Daoy (cell line): ENCODE data around the gene HECW1. TPM values are rescaled to one million over a fixed set of nuclear protein-coding genes. Genes with fewer than 3 reads are reported as not detected.
"Not testable (repeated sequence)": the region's sequence is repeated elsewhere in the genome, so short reads cannot be mapped to it uniquely, and the experiment has no call there.

Experiments
- DNase-seq: peaks from one replicate; pipeline ENCODE4 v3.0.0-alpha.2; 2015; ENCODE audit warnings: low read depth
- total RNA-seq: library from RNA; depleted of rRNA; stranded (reverse); fragments of >200 nt; shearing (Covaris generic); gene quantifications from 2 replicates; pipeline ENCODE4 v1.2.3, GENCODE V29; 2014

The HECW1 gene
- total RNA-seq, 1 experiment from 2014 or later, result 16.3 TPM

DNA sequence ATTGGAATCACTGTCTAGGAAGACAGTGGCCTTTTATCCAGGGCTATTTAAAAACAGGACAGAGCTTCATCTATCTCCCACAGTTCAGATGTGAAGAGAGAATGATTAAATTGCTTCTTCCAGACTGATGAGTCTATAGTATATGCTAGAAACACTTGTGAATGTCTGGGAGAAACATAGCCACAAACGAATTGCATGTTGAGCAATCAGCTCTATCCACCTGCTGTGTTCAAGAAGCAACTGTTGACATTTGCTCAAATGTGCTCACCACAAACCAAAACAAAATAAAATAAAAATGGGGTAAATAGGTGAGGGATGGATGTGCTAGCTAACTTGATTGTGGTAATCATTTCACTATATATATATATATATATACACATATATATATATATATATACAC, 195.1 kb downstream of the HECW1 start:
- no peak for DNase-seq

GRCh38 chr7:43308913-43309705, 196.7 kb downstream of the HECW1 start:
- no peak for DNase-seq

DNA sequence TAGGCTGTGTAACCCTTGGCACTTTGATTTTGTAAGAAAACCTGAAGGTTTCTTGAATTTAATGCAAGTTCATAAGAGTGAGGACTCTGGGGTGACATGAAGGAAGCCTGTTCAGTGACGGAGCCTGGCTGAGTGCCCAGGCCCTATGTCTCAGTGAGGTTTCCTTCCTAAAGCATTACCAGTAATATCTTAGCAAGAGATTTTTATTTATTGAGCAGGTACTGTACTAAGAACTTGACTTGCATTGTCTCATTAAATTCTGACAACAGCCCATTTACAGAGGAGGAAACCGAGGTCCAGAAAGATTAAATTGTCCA, 197.2 kb downstream of the HECW1 start:
- DNase-seq, result no peak

GRCh38 chr7:43311052-43311451, 198.6 kb downstream of the HECW1 start:
- no peak for DNase-seq

DNA sequence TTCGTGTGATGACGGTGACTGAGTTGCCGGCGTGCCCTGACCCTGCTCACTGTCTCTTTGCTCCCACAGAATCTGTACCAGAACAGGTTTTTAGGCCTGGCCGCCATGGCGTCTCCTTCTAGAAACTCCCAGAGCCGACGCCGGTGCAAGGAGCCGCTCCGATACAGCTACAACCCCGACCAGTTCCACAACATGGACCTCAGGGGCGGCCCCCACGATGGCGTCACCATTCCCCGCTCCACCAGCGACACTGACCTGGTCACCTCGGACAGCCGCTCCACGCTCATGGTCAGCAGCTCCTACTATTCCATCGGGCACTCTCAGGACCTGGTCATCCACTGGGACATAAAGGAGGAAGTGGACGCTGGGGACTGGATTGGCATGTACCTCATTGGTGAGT, 199.2 kb downstream of the HECW1 start:
- DNase-seq, result no peak

- no peak for DNase-seq
These were observed 201.4 kb downstream of the HECW1 start for GRCh38 chr7:43313628-43314378.

DNA sequence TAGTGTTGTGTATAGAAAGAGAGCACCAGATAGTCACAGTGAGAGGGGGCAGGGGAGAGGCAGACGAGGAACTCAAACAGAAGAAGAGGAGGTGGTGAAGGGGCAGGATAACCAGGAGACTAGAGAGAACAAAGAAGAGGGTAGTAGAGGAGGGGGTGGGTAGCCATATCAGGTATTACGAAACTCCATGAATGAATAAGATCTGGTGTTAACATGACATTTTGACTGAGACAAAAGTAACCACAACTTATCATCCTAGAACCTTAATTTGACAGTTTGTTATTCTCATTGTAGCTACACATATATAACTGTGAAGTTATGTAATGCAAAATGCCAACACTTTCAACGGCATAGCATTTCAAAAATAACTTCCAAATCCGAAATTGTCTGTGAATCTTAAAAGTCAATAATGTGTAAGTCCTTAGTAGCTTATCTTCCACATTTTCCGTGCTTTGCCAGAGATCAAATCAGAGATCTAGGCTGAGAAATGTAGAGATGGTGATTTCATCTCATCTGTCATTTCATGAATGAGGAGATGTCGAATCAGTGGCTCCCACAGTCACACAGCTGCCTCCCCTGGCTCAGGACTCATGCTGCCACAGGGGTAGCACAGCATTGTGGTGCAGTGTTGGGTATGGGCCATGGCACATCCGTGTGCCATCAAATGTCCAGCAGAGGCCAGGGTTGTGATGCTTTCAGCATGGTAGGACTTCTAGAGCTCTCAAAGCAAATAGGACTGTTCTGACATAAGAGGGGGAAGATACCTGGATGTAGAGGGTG, 202.1 kb downstream of the HECW1 start:
- no peak for DNase-seq

DNA sequence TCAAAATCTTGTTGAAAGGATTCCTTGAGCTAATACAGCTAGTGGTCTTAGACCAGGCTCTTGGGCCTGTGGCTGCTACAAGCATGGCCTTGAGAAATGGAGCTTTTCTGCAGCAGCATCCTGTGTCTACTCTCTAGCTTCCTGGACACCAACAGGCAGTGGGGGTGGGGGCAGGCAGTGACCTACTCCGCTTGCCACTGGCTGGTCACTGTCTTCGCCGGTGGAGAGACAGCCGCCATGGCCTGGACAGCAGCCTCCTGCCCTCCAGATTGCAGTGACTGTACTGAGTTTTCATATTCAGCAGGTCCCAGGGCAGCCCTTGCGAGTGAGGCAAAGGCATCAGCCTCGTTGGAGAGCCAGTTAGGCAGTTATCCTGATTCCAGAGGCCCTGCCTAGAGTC, 204.6 kb downstream of the HECW1 start:
- DNase-seq, result no peak

DNA sequence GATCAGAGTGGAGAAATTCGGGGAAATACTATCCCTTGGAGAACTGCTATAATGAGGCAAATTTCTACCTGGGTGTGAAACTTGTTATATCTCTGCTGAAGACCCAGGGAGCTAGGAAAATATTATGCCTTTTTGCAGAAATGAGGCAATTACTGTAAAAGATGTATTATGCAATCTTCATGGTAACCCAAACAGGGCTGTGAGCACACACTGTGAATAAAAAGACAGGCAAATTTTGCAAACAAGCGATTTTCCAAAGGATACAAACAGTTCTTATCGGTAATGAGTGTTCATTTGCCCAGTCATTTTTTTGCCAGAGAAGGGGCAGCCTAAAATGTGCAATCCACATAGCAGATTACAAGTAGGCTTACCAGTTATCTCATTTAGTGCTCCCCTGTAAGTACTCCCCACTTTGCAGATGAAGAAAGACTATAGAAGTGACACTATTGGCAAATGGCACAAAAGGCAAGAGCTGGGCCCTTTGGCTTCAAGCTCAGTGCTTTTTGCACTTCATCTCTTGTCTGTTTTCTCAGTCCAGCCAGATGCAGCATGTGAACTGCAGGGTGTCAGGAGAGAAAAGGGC, 205.8 kb downstream of the HECW1 start:
- no peak for DNase-seq

GRCh38 chr7:43325595-43325994, 213.1 kb downstream of the HECW1 start:
- DNase-seq, result no peak

- no peak for DNase-seq
These were observed 215.9 kb downstream of the HECW1 start for GRCh38 chr7:43328336-43328735.

- no peak for DNase-seq
These were observed 216.4 kb downstream of the HECW1 start for GRCh38 chr7:43328785-43329380.

DNA sequence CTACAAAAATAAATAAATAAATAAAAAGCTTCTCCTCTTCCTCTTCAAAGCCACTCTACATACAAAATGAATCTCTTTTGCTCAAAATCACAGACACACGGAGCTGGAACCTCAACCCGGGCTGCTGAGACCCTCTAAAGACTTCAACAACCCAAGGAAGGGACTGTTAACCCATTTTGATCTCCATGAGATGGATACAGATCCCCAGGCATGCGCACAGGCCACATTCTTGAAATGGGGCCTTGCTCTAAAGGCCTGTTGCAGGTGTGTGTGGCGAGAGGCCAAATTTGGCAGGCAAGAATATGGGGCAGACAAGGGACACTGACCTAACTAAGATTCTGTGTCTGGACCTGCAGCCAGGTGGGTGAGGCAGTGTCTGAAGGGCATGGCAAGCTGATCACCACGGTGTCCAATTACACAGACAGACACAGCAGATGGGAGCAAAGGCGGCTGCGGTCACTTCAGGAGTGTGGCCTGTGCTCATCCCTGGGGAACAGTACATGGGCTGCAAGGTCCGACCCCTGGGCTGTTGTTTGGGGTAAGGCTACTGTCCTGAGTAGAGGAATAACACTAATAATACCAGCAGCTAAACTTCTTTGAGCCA, 219.8 kb downstream of the HECW1 start:
- DNase-seq, result no peak

GRCh38 chr7:43337191-43337590, 224.7 kb downstream of the HECW1 start:
- DNase-seq, result no peak

DNA sequence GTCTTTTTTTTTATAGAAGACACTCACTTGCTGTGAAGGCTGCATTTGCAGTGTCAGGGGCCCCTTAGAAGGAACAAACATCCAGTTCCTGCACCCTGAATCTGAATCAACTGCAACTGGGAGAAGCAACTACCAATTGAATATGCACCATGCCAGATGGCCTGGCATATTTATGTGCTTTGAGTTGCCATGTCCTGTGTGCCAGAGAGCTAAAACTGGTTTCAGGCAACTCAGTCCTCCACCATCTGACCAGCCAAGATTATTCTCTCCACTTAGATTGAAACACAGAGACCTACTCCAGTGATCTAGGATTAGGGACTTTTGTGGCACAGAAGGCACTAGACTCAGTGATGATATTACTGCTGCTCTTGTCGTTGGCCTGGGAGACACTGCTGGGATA, 225.4 kb downstream of the HECW1 start:
- no peak for DNase-seq

- no peak for DNase-seq
These were observed 228.7 kb downstream of the HECW1 start for GRCh38 chr7:43341132-43341531.

GRCh38 chr7:43343417-43343816, 231.0 kb downstream of the HECW1 start:
- DNase-seq, result not testable (repeated sequence)

DNA sequence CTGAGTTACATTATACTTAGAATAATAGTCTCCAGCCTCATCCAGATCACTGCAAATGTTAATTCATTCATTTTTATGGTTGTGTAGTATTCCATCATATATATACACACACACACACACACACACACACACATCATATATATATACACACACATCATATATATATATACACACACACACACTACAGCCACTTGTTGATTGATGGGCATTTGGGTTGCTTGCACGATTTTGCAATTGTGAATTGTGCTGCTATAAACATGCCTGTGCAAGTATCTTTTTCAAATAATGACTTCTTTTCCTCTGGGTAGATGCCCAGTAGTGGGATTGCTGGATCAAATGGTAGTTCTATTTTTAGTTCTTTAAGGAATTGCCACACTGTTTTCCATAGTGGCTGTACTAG, 233.2 kb downstream of the HECW1 start:
- not testable (repeated sequence) for DNase-seq

DNA sequence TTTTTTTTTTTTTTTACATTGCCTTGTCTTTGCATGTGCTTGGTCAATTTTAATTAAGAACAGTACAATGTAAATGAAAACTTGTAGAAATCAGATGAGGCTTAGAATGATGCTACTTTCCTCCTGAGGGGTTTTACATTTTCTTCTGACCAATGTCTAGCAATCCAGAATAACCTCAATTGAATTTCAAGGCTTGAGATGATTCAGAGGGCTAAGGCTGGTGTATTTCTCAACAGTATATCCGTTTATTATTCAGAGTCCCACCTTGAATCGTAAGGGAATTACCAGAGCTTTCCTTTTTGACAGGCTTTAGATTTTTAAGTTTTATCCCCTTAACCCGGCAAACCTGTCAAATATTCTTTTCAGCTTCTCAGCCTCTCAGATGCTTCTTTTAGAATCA, 239.2 kb downstream of the HECW1 start:
- no peak for DNase-seq

DNA sequence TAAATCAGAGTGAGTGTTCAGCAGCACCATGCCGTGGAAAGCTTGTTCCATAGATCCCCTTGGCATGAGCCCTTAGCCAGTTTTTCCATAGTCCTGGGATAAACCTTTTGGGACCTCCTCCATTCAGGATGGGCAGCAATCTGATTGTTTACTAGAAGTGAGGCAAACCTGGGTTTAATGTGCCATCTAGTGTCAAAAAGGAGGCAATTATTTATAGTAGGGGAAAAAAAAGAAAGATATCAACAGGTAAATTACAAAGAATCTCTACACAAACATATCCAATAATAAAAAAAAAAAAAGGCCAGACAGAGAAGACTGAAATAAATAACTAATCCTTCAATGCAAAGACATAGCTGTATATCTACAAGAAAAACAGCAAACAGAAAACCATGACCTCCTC, 241.5 kb downstream of the HECW1 start:
- no peak for DNase-seq

GRCh38 chr7:43362652-43363034, 250.2 kb downstream of the HECW1 start:
- peak; percentile 90 for DNase-seq
